ENCODE measurements around the gene MTTP. TPM values are rescaled to one million over a fixed set of nuclear protein-coding genes. Genes with fewer than 3 reads are reported as not detected.

The MTTP gene
- total and polyA plus RNA-seq, 4 donors = 0.04 to 0.57 (median 0.25) TPM

DNA sequence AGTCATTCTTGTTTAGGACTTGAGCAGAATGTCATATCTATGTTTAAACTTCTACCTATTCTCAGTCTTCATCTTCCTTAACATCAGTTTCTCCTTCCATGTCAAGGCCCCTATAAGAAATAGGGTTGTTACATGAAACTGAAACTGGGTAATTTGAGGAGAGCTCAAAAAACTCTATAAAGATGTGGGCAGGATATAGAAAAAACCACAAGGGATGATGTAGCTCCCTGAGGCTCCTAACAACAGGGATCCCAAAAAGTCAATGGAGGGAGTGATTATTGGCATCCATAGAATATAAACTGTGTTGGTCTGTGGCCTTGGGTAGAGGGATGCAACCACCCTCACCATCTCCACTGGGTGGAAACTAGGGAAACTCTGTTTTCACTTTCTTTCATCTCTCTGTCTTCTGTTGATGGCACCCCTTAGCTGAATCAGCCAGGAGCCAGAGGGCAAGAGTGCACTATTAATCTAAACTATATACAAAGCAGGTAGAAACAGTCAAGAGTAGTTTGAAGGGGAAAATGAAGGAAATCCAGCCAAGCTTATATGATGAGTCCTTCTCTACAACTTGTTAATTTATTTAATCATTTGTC lies 55.4 kb downstream of the MTTP start:
- Histone ChIP-seq H3K9me3 (ENCODE audit: control insufficient read depth in 4 of 4, insufficient read depth in 3 of 4, low read length in 3 of 4) (no peaks in the 10 kb centered on the region), H3K36me3 (ENCODE audit: control insufficient read depth in 4 of 4, insufficient read depth in 4 of 4, low read length in 4 of 4) (no peaks in the 10 kb centered on the region), H3K4me3 (no peak overlapping the region), H3K9ac (ENCODE audit: insufficient read depth in 1 of 2, low read length in 2 of 2) (no peak overlapping the region), H3K27me3 (ENCODE audit: control insufficient read depth in 3 of 3, insufficient read depth in 3 of 3, low read length in 2 of 3) (no peaks in the 10 kb centered on the region), H3K27ac (ENCODE audit: low read depth in 1 of 2, low read length in 1 of 2) (no peak overlapping the region), H3K4me1 (ENCODE audit: control insufficient read depth in 5 of 5, insufficient read depth in 5 of 5, low read length in 5 of 5) (peaks cover 0 to 8% (median 0%) of the 10 kb centered on the region in 5 donors)
- DNase-seq = no peak
- TF ChIP-seq, protein P1, sequence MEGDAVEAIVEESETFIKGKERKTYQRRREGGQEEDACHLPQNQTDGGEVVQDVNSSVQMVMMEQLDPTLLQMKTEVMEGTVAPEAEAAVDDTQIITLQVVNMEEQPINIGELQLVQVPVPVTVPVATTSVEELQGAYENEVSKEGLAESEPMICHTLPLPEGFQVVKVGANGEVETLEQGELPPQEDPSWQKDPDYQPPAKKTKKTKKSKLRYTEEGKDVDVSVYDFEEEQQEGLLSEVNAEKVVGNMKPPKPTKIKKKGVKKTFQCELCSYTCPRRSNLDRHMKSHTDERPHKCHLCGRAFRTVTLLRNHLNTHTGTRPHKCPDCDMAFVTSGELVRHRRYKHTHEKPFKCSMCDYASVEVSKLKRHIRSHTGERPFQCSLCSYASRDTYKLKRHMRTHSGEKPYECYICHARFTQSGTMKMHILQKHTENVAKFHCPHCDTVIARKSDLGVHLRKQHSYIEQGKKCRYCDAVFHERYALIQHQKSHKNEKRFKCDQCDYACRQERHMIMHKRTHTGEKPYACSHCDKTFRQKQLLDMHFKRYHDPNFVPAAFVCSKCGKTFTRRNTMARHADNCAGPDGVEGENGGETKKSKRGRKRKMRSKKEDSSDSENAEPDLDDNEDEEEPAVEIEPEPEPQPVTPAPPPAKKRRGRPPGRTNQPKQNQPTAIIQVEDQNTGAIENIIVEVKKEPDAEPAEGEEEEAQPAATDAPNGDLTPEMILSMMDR (IDR thresholded peaks at IDR 0.05; ENCODE audit: control extremely low read depth, extremely low read depth) = no peak
- ATAC-seq (ENCODE audit: insufficient read depth, low FRiP score) = no peak

DNA sequence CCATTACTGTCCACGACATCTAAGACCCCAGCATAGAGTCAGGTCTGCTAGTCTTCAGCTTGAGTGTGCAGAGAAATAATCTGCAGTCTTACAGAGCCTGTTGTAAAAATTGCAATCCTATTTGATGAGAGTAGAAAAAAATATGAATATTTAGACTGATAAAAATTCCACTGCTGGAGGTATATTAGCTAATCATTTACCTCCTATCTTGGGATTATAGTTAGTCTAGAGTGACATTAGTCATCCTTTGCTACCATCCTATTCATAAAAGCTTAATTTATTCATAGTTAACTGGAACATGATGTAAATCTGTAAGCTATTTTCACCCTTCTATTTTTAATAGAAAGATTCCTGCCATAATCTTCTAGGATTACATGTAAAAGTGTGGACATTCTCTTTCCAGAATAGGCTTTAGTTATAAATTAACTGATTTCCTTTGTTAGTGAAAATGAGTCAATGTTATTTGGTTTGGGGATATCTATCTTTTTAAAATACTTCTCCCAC lies 56.3 kb downstream of the MTTP start:
- Histone ChIP-seq H3K9ac (ENCODE audit: insufficient read depth in 1 of 2, low read length in 2 of 2) (no peak overlapping the region), H3K4me1 (ENCODE audit: control insufficient read depth in 5 of 5, insufficient read depth in 5 of 5, low read length in 5 of 5) (no peaks in the 10 kb centered on the region), H3K27ac (ENCODE audit: low read depth in 1 of 2, low read length in 1 of 2) (no peak overlapping the region), H3K4me3 (no peak overlapping the region), H3K27me3 (ENCODE audit: control insufficient read depth in 3 of 3, insufficient read depth in 3 of 3, low read length in 2 of 3) (no peaks in the 10 kb centered on the region), H3K9me3 (ENCODE audit: control insufficient read depth in 4 of 4, insufficient read depth in 3 of 4, low read length in 3 of 4) (no peaks in the 10 kb centered on the region), H3K36me3 (ENCODE audit: control insufficient read depth in 4 of 4, insufficient read depth in 4 of 4, low read length in 4 of 4) (no peaks in the 10 kb centered on the region)
- WGBS, 2 donors = 80 to 84% methylated on average over 1 of the region's 1 CpG
- ATAC-seq (ENCODE audit: insufficient read depth, low FRiP score) (no peak), DNase-seq (no peak)
- TF ChIP-seq, protein P1 (IDR thresholded peaks at IDR 0.05; ENCODE audit: control extremely low read depth, extremely low read depth) = no peak

DNA sequence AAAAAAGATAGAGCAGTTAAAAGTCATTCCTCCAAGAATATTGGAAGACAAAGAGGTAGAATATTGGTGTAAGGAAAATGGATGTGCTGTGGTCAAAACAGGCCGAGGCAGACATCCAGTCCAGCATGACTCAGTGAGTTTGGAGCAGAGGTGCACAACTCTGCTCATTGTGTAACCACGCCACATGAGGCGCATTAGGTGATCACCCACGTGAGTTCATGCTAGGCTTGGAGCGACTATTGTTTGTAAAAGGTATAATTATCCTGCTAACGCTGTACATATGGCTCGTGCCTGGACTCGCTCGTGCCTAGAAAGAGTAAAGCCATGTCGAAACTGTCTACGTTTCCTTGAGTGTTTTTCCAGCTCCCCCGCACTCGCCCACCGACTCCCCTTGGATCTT lies 59.1 kb downstream of the MTTP start:
- DNase-seq = no peak
- H3K4me3 ChIP-seq = no peak overlapping the region
- TF ChIP-seq, protein P1 (IDR thresholded peaks at IDR 0.05; ENCODE audit: control extremely low read depth, extremely low read depth) = no peak
- no peaks in the 10 kb centered on the region for H3K27me3 ChIP-seq (ENCODE audit: control insufficient read depth in 3 of 3, insufficient read depth in 3 of 3, low read length in 2 of 3)
- no peak overlapping the region for H3K27ac ChIP-seq (ENCODE audit: low read depth in 1 of 2, low read length in 1 of 2)
- 91% methylated on average over 14 of the region's 14 CpGs for WGBS, 2 donors
- no peaks in the 10 kb centered on the region for H3K4me1 ChIP-seq (ENCODE audit: control insufficient read depth in 5 of 5, insufficient read depth in 5 of 5, low read length in 5 of 5)
- peaks cover 0 to under 1% (median 0%) of the 10 kb centered on the region in 4 donors for H3K36me3 ChIP-seq (ENCODE audit: control insufficient read depth in 4 of 4, insufficient read depth in 4 of 4, low read length in 4 of 4)
- no peak overlapping the region for H3K9ac ChIP-seq (ENCODE audit: insufficient read depth in 1 of 2, low read length in 2 of 2)
- H3K9me3 ChIP-seq (ENCODE audit: control insufficient read depth in 4 of 4, insufficient read depth in 3 of 4, low read length in 3 of 4) = no peaks in the 10 kb centered on the region
- no peak for ATAC-seq (ENCODE audit: insufficient read depth, low FRiP score)

Data from lung (tissue), 12 donors.